GM19468 (cell line): ENCODE results near the gene HOXD9.

ENCODE experiments used
- ATAC-seq: cut with Tn5 transposase; IDR thresholded peaks from one replicate; pipeline ENCODE4 v1.9.1; 2021; ENCODE audit warnings: mild to moderate bottlenecking, moderate library complexity, moderate number of reproducible peaks; ENCODE audit not compliant: unreplicated experiment; ENCODE audit errors: extremely low read depth

The HOXD9 gene

DNA sequence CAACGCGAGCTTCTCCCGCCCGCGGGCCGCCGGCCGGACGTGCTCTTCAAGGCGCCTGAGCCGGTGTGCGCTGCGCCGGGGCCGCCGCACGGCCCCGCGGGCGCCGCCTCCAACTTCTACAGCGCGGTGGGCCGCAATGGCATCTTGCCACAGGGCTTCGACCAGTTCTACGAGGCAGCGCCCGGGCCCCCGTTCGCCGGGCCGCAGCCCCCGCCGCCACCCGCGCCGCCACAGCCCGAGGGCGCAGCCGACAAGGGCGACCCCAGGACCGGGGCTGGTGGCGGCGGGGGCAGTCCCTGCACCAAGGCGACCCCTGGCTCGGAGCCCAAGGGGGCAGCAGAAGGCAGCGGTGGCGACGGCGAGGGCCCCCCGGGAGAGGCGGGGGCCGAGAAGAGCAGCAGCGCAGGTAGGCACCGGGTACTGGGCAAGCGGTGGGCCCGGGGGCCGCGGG is 14.8 kb upstream of the HOXD9 start:
- no peak for ATAC-seq

DNA sequence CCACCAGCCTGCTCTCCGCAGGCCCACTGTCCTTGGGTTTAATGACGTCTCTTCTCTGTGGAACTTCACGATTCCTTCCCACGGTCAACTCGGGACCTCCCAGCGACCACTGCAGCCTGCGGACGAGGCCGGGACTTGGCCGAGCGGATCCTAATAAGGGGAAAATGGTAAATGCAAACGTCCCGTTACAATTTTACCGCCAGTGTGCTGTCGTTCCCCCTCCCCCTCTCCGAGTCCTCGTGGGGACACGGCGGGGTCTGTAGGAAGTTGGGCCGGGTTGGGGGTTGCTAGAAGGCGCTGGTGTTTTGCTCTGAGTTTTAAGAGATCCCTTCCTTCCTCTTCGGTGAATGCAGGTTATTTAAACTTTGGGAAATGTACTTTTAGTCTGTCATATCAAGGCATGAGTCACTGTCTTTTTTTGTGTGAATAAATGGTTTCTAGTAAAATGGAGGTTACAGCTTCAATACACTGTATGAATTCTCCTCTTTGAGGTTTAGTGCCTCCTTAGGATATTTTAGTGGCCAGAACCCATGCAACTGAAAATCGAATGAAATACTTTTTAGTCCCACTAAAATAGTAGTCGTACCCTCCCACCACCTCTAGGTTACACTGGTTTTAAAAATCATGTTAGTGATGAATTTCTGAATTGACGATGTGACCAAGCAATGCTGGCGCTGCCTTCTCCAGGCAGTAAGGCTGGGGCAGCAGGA is 13.2 kb upstream of the HOXD9 start:
- no peak for ATAC-seq

DNA sequence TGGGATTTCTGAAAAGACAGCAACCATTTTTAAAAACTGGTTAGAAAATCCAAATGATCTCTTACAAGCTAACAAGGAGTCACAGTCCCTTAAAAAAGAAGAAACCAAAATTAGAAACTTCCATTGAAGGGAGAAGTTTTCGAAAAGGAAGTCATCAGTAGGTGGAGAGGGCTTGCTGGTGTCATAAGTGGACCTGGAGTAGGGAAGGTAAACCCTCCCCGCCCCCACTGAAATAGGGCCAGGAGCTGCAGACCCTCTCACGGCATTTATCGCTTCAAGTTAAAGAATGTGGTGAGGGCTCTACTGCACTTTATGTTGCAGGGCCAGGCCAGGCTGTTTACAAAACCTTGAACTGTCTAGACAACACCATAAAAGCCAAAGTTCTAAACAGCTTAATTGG is 12.6 kb upstream of the HOXD9 start:
- ATAC-seq: no peak

DNA sequence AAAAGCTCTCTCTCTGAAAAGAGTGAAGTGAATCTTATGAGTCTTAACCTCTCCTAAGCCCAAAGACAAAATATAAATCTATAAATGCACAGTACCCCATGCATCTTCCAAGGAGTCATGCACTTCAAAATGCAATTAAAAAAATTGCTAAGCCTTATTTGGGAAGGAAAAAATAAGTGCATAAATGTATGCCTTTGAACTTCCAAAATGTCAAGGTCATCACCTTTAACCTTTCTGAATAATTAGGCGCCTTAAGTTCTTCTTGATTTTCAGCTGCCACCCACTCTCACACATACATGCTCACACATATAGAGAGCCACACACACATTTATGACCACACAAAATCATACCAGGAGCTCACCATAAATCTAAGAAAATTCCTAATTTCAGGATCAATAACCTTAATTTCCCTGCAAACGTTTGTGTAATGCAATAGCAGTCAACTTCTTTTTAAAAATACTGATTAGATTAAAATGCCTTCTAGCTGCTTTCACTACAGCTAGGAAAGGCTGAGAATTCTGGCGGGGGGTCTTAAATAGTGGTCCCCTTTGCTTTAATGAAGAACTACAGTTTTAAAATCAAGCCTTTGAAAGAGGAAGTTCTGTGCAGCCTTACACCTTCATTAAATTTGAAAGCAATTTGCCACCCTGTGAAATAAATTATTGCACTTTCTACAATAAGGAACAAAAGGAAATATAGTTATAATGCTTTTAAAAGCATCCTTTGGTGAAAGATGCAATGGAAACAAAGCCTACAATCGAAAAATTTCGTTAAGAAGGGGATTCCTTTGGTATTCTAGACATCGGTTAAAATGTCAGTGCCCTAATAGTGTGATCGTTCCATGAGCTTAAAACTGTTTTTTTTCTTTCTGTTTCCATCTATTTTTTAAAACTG is 11.9 kb upstream of the HOXD9 start:
- ATAC-seq: no peak

DNA sequence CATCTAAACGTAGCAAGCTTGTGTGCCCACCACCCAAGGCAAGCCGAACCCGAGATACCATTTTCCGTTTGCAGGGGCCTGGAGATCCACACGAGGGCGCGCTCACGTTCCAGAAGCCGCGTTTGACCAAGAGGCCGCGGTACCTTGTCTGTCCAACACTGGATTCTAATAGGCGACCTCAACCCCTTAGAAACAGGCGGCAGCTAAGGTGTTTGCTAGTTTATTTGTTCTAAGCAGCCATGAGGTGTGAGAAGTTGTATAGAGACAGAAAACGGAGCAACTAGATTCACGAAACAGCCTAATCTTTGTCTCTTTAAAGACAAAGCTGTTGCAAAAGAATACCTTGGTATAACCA is 11.2 kb upstream of the HOXD9 start:
- ATAC-seq: no peak

DNA sequence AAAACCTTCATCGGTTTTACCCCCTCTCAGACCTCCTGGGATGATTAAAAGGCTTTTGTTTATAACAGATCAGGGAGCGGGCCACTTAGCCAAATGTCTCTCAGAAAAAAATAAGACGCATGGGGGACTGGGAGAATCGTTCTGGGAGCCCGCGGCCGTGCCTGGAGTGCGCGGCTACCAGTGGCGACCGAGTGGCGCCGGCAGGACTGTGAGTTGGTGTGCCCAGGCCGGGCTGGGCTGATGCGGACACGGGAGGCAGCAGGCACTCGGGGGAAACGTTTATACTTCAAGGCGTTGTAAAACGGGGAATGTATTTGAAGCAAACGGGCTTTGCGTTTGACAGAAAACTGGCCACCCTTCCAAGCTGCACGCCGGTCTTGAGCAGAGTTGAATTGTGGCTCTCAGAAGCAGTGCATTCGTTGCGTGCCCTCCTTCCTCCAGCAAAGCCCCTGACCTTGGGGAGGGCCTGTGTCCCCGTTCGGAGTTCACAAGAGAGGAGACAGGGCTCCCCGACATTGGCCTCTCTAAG is 10.6 kb upstream of the HOXD9 start:
- no peak for ATAC-seq

DNA sequence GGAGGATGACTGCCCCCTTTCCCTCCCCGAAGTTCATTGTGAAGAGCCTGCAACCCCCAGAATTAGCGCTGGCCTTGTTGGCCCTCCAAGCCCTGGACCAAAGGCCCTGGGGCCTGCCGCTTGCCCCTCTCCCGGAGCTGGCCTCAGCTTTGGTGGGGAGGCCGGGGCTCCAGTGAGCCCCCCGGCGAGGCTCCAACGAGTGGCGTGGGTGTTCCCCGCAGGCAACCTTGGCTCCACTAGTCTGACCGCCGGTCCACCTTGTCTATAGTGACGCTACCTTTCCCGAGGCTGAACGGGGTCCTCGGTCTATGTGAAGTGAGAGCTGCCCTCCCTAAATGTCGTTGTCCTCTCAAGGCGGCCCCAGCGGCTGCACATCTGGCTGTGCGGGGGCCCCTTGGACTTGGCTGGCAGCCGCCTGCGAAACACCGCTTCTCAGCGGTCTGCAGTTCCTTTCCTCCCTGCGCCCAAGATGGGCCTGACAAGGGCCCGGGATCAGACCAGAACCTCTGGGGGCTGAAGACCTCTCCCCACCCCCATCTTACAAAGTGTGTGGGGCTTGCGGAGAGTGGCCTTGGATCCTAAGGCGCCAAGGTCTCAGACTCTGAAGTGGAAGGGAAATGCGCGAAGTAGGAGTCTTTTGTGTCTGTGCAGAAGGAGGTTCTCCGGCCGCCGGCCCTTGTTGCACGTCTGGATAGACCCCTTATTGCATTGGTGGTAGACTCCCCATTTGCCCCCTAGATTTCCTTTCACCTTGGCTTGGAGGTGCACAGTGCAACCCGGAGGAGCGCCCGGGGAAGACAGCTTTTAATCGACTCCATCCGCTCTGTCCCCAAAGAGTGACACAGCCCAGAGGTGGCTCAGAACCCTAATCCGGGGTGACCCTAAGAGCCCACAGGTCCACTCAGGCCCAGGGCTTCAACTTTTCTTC is 9.9 kb upstream of the HOXD9 start:
- no peak for ATAC-seq

DNA sequence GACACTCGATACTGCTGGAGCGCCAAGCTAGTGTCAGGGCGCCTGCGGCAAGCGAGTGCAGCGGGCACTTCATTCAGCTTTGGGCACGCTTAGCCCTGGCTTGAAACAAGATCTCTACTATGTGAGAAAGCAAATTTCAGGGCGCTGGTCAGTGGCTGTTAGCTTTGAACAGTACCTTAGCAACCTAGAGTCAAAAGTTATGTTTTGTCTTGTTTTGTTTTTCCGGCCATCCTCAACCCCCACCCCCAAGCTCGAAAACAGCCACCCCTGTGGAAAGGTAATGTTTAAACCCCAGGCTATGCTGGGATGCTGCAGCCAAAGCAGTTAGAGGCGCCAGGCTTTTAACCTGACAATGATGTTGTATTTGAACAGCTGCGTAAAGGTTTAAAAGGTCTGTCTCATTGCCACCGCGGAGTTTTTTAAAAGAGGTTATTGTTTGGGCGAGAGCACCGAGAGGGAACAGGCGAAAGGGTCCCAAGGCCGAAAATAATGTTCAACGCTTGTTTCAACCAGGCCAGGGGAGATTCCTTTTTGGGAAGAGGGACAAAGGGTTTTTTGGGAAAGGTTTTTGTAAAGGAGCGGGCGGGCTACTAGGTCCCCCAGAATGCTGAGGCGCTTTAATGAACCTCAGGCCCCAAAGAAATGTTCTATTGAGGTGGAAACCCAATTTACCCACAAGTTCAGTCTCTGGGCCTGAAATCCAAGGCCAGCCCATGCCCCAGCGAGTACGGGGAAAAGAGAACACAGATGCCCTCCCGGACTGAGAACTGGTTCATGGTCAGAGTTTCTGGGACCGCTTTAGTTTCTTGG is 8.2 kb upstream of the HOXD9 start:
- ATAC-seq: no peak

DNA sequence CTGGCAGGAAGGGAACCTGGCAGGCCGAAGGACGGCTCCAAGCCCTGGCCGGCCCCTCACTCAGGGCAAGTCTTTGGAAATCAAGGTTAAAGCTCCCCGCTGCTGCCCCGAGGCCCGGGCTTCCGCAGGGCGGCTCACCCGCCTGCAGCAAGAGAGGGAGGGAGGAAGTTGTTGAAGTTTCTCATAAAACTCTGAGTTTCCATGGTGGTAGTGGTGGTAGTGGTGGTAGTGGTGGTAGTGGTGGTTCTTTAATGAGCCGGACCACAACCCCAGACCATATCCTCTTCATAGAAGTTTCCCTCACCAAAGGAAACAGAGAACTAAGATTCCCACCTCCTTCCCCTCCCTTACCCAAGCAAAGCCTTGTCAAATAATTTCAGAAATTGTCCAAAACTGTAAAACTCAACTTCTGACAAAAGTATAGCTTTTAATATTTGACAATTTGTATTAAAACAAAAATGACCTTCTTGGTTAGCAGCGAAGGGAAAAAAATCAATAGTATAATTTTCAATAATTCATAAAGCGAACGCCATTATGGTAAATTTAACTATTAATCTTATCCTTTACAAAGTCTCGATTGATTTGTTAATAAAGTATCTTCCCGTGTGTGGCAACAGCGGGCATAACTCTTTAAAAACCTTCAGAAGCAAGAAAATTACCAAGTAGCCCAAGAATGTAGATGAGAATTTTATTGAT is 7.4 kb upstream of the HOXD9 start:
- no peak for ATAC-seq

DNA sequence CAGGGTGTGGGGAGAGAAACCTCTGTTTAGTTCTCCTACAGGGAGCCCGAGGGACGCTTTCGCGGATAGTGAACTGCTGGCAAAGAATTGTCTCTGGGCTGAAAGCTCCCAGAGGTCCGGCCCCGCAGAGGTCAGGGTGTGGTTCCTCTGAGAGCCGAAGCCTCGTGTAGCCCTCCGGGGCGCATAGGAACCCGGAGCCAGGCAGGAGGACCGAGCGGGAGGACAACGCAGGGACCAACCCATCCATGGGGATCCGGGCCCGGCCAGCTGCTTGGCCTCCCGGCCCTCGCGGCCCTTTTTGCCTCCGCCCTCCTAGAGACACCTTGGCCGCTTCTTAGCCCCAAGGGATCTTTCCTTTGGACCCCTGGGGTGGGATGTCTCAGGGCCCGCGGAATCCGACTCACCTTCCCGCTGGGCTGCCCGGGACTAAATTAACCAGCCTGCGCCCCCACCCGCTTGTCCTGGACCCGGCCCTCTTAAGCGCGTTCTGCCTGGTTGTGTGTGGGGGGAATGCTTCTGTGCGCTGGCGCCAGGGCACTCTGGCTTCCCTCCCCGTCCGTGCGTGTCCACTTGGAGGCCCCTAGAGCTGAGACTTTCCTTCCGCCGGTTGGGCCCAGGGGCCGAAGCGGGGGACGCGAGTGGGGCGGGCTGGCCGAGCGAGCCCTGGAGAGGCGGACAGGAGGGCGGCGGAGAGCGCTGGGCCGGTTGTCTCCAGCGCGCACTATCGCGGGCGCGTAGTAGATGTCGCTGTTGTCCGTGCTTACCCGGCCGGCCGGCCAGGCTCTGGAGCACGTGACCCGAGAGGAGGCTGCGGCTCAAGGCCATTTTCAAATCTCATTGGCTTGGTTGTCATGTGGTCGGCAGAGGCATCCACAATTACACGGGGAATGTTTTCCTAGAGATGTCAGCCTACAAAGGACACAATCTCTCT is 6.4 kb upstream of the HOXD9 start, which contains the start of gene HOXD10:
TSS of gene HOXD10 (plus strand) at position 896 of the 931 bp plus-strand sequence. CDS start 56 bp downstream, outside the sequence.
- ATAC-seq: no peak

DNA sequence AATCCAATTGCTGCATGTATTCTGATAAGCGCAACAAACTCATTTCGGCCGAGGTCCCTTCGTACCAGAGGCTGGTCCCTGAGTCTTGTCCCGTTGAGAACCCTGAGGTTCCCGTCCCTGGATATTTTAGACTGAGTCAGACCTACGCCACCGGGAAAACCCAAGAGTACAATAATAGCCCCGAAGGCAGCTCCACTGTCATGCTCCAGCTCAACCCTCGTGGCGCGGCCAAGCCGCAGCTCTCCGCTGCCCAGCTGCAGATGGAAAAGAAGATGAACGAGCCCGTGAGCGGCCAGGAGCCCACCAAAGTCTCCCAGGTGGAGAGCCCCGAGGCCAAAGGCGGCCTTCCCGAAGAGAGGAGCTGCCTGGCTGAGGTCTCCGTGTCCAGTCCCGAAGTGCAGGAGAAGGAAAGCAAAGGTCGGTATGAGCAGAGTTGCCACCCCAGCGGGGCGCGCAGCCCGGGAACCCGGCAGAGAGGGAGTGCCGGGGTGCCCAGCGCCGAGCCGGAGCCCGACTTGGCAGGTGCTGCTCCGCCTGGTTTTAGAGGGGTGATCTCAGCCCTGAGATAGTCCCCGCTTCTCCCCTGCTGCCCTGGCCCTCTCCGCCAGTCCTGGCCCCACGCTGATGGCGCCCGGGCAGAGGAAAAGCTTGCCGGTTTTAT is 5.2 kb upstream of the HOXD9 start:
- ATAC-seq: no peak

DNA sequence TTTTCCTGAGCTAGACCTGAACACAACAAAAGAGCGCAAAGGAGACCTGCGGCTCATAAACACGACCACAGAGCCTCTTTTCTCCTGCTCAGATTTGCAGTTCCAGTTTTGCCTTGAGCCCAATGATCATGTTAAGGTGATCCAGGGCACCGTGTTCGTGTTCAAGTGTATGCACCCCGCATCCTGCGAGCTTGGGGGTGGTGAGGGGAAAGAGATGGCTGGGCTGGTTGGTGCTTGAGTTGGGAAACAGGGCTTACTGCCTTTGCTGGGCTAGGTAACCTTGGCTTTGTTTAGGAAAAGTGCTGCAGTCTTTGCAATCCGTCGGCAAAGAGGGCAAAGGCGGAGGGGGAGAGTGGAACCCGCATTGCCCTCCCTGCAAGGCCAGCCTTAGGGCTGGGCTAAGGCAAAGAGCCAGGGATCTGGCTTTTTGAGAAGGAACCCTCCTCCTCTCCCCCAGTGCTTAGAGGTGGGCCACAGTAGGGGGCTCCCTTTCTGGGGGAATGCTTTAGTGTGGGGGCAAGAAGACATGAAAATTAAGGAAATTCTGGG is 4.6 kb upstream of the HOXD9 start:
- no peak for ATAC-seq

DNA sequence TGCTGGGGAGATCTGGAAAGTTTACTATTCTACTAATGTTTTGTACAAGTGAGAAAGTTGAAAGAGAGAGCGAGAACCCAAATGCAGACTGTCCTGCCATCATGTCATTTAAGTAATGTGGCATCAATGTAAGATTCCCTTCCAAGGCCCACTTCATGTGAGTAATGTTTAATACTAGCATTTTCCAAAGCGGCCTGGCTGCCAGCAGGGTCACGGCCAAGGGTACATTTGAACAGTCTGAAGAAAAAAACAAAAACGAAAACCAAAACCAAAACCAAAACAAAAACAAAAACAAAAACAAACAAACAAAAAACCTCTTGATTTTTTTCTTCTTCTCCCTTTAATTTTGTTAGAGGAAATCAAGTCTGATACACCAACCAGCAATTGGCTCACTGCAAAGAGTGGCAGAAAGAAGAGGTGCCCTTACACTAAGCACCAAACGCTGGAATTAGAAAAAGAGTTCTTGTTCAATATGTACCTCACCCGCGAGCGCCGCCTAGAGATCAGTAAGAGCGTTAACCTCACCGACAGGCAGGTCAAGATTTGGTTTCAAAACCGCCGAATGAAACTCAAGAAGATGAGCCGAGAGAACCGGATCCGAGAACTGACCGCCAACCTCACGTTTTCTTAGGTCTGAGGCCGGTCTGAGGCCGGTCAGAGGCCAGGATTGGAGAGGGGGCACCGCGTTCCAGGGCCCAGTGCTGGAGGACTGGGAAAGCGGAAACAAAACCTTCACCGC is 3.7 kb upstream of the HOXD9 start:
- ATAC-seq: no peak

DNA sequence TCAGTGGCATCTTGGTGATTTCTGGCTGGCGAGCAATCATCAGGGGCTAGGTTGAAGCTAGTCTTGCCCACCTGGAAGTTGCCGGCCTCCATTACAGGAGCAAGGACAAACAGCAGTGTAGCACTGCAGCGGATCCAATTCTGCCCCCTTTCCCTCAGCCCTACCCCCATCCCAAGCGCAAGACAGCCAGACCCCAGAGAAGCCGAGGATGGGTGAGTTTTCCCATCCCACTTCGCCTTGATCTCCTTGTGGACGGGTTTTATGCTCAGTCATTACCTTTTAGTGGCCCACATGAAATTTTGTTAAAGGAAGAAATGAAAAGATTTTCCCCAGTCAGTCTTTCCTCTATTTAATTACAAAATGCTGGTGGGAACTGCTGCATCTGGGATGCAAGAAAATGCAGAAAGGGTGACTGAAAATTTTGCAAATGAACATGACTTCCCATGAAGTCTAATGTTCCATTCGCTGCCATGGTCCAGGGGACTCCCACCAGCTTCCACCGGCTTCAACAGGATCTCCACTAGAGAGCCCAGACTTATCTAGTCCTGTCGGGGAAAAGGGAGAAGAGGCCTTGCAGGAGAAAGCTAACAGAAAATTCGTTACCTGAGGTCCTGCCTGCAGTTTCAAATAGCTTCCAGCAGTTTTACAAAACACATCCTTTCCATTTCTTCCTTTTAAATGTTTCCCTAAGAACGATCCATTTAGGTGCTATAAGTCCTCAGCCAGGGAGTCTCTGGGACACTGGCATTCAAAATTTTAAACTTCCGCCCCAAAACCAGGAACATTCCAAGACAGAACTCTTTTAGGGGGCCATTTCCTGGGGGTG is 1.9 kb upstream of the HOXD9 start:
- ATAC-seq: no peak
